ENCODE results near the gene CCR2. TPM values are rescaled to one million over a fixed set of nuclear protein-coding genes. Genes with fewer than 3 reads are reported as not detected.

Gene CCR2
- total RNA-seq, 1 donor from 2014 or later = 20.6 TPM

GRCh38 chr3:46337911-46338310 lies 16.0 kb upstream of the CCR2 start:
- H3K4me3 Mint-ChIP-seq = no peak overlapping the region
- peaks cover 21% of the 10 kb centered on the region for H3K36me3 Mint-ChIP-seq (ENCODE audit: low read depth)
- no peak for DNase-seq (ENCODE audit: low spot score)
- intact Hi-C loops (cut with micrococcal nuclease) = no loop called here
- peaks cover 36% of the 10 kb centered on the region for H3K9me3 Mint-ChIP-seq
- peaks cover 6% of the 10 kb centered on the region for H3K27me3 Mint-ChIP-seq (ENCODE audit: insufficient read depth)
- H3K4me1 Mint-ChIP-seq (ENCODE audit: low read depth) = peaks cover 14% of the 10 kb centered on the region
- H3K27ac Mint-ChIP-seq = no peak overlapping the region

- intact Hi-C loops (cut with micrococcal nuclease) = no loop called here
- Mint-ChIP-seq H3K27me3 (ENCODE audit: insufficient read depth) (peaks cover 6% of the 10 kb centered on the region), H3K9me3 (peaks cover 38% of the 10 kb centered on the region), H3K36me3 (ENCODE audit: low read depth) (peaks cover 19% of the 10 kb centered on the region), H3K4me1 (ENCODE audit: low read depth) (peaks cover 14% of the 10 kb centered on the region), H3K4me3 (no peak overlapping the region), H3K27ac (no peak overlapping the region)
- no peak for DNase-seq (ENCODE audit: low spot score)
Measured at GRCh38 chr3:46338840-46339239, 15.1 kb upstream of the CCR2 start.

DNA sequence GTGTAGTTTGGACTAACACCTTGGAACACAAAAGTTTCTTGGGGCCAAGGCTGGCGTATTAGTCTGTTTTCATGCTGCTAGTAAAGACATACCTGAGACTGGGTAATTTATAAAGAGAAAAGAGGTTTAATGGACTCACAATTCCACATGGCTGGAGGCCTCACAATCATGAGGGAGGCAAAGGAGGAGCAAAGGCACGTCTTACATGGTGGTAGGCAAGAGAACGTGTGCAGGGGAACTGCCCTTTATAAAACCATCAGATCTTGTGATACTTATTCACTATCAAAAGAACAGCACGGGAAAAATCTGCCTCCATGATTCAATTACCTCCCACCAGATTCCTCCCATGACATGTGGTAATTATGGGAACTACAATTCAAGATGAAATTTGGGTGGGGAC lies 9.4 kb upstream of the CCR2 start:
- DNase-seq (ENCODE audit: low spot score) = no peak
- Mint-ChIP-seq H3K27ac (no peak overlapping the region), H3K27me3 (ENCODE audit: insufficient read depth) (peaks cover 7% of the 10 kb centered on the region), H3K4me1 (ENCODE audit: low read depth) (peaks cover 20% of the 10 kb centered on the region), H3K9me3 (peaks cover 45% of the 10 kb centered on the region), H3K4me3 (no peak overlapping the region), H3K36me3 (ENCODE audit: low read depth) (peaks cover 16% of the 10 kb centered on the region)
- intact Hi-C loops (cut with micrococcal nuclease) = no loop called here

DNA sequence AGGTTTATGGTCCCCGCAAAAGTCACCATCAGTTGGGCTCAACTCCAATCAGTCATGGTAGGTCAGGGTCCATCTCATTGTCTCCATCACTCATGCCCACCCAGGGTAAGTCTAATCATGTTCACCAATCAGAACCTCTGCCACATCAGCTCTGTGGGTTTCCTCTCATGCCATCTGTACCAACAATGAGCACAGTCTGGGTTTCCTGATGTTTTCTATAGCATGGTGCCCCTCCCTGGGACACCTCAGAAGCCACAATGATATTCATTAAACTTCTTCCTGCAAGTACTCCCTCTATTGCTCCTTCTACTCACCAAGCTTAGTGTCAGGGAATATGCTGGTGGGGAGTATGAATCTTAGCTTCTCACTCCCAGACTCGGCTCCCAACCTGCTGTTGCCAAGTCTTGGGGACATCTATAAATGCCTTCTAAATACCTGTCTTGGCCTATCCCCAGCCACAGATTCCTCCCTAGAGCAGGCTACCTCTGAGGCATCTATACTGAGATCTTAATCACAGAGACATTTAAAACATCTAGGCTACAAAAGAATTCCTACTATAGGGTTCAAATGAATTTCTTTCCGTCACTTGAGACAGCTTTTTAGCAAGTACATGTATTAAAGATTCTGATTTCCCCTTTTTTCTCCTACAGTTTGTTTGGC lies 5.0 kb upstream of the CCR2 start:
- intact Hi-C loops (cut with micrococcal nuclease) = loop anchor here (2.0 kb wide), 1 partner anchor 14 kb away; no protein-coding TSS in a partner anchor
- DNase-seq (ENCODE audit: low spot score) = no peak
- H3K4me3 Mint-ChIP-seq = peak overlapping the region; percentile 54
- H3K27me3 Mint-ChIP-seq (ENCODE audit: insufficient read depth) = peaks cover 7% of the 10 kb centered on the region
- H3K27ac Mint-ChIP-seq = peak overlapping the region; percentile 88
- peaks cover 33% of the 10 kb centered on the region for H3K9me3 Mint-ChIP-seq
- H3K4me1 Mint-ChIP-seq (ENCODE audit: low read depth) = peaks cover 65% of the 10 kb centered on the region
- peaks cover 8% of the 10 kb centered on the region for H3K36me3 Mint-ChIP-seq (ENCODE audit: low read depth)

GRCh38 chr3:46349484-46350261 lies 4.2 kb upstream of the CCR2 start:
- Mint-ChIP-seq H3K27me3 (ENCODE audit: insufficient read depth) (peaks cover 7% of the 10 kb centered on the region), H3K4me1 (ENCODE audit: low read depth) (peaks cover 72% of the 10 kb centered on the region), H3K27ac (peak overlapping the region; percentile 88), H3K4me3 (peak overlapping the region; percentile 54), H3K9me3 (peaks cover 29% of the 10 kb centered on the region), H3K36me3 (ENCODE audit: low read depth) (peaks cover 9% of the 10 kb centered on the region)
- intact Hi-C loops (cut with micrococcal nuclease) = loop anchor here (2.0 kb wide), 1 partner anchor 15 kb away; no protein-coding TSS in a partner anchor
- DNase-seq (ENCODE audit: low spot score) = no peak

GRCh38 chr3:46350262-46350565 lies 3.7 kb upstream of the CCR2 start:
- H3K27ac Mint-ChIP-seq = peak overlapping the region; percentile 88
- no peak for DNase-seq (ENCODE audit: low spot score)
- H3K27me3 Mint-ChIP-seq (ENCODE audit: insufficient read depth) = peaks cover 13% of the 10 kb centered on the region
- H3K4me1 Mint-ChIP-seq (ENCODE audit: low read depth) = peaks cover 77% of the 10 kb centered on the region
- H3K4me3 Mint-ChIP-seq = peak overlapping the region; percentile 55
- H3K36me3 Mint-ChIP-seq (ENCODE audit: low read depth) = peaks cover 14% of the 10 kb centered on the region
- H3K9me3 Mint-ChIP-seq = peaks cover 29% of the 10 kb centered on the region
- intact Hi-C loops (cut with micrococcal nuclease) = no loop called here

DNA sequence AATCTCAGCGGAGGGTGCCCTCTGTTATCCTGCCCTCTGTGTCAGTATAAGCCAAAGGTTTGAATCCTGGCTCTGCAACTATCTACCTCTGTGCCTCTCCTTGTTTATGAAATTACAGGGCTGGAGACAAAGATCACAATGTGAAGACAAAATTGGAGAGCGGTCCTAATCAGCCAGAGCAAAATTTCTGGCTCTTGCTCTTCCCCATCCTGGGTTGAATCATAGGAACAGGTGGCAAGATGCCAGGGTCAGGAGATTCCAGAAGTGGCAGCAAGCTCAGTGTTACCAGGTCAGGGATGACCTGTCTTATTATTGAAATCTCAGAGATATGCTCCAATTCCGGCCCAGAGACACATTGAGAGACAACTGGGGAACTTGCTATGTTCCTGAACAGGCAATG lies 2.3 kb upstream of the CCR2 start:
- H3K4me1 Mint-ChIP-seq (ENCODE audit: low read depth) = peaks cover 90% of the 10 kb centered on the region
- intact Hi-C loops (cut with micrococcal nuclease) = loop anchor here (1.0 to 2.0 kb wide), 3 partner anchors 8 to 71 kb away; no protein-coding TSS in a partner anchor
- H3K4me3 Mint-ChIP-seq = no peak overlapping the region
- H3K9me3 Mint-ChIP-seq = peaks cover 21% of the 10 kb centered on the region
- H3K27me3 Mint-ChIP-seq (ENCODE audit: insufficient read depth) = peaks cover 17% of the 10 kb centered on the region
- DNase-seq (ENCODE audit: low spot score) = no peak
- peak overlapping the region; percentile 28 for H3K27ac Mint-ChIP-seq
- H3K36me3 Mint-ChIP-seq (ENCODE audit: low read depth) = peaks cover 21% of the 10 kb centered on the region

DNA sequence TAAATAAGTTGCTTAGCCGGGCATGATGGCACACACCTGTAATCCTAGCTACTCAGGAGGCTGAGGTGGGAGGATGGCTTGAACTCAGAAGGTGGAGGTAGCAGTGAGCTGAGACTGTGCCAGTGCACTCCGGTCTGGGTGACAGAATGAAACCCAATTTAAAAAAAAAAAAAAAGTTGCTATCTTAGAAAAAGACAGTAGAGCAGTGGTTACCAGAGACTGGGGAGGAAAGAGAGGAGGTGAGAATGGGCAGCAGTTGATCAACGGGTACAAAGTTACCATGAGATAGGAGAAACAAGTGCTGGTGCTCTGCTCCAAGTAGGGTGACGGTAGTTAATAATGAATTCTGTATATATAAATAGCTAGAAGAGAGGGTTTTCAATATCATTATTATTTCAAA lies 821 bp upstream of the CCR2 start:
- Mint-ChIP-seq H3K4me3 (peak overlapping the region; percentile 17), H3K9me3 (peaks cover 7% of the 10 kb centered on the region), H3K27ac (peak overlapping the region; percentile 45), H3K4me1 (ENCODE audit: low read depth) (peaks cover 89% of the 10 kb centered on the region), H3K36me3 (ENCODE audit: low read depth) (peaks cover 24% of the 10 kb centered on the region), H3K27me3 (ENCODE audit: insufficient read depth) (peaks cover 20% of the 10 kb centered on the region)
- DNase-seq (ENCODE audit: low spot score) = no peak
- intact Hi-C loops (cut with micrococcal nuclease) = loop anchor here (2.0 kb wide), 2 partner anchors 38 to 72 kb away; no protein-coding TSS in a partner anchor

- H3K27me3 Mint-ChIP-seq (ENCODE audit: insufficient read depth) = peaks cover 20% of the 10 kb centered on the region
- intact Hi-C loops (cut with micrococcal nuclease) = loop anchor here (1.0 kb wide), 3 partner anchors 15 to 60 kb away; no protein-coding TSS in a partner anchor
- H3K4me1 Mint-ChIP-seq (ENCODE audit: low read depth) = peaks cover 89% of the 10 kb centered on the region
- H3K4me3 Mint-ChIP-seq = peak overlapping the region; percentile 81
- peak overlapping the region; percentile 70 for H3K27ac Mint-ChIP-seq
- peaks cover 22% of the 10 kb centered on the region for H3K36me3 Mint-ChIP-seq (ENCODE audit: low read depth)
- H3K9me3 Mint-ChIP-seq = no peaks in the 10 kb centered on the region
- no peak for DNase-seq (ENCODE audit: low spot score)
Measured at GRCh38 chr3:46354478-46354877, 567 bp downstream of the CCR2 start.

DNA sequence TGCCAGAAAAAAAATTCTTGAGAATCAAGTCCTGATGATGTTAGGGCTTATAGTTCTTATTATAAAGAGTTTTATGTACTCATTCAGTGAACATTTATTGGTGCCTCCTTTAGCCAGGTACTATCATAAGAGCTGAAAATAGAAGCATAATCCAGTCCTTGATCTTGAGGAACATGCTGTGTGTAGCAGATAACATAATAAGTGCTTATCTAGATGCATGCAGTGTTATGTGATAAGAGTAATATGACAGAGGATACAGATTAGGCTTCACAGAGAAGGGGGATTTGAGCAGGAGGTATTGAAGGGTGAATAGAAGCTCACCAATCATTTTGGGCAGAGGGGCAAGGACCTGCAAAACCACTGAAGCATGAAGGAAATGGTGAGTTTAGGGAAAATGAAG lies 1.1 kb downstream of the CCR2 start:
- no peak for DNase-seq (ENCODE audit: low spot score)
- peaks cover 89% of the 10 kb centered on the region for H3K4me1 Mint-ChIP-seq (ENCODE audit: low read depth)
- intact Hi-C loops (cut with micrococcal nuclease) = loop anchor here (1.0 kb wide), 3 partner anchors 14 to 61 kb away; no protein-coding TSS in a partner anchor
- peak overlapping the region; percentile 70 for H3K27ac Mint-ChIP-seq
- no peaks in the 10 kb centered on the region for H3K9me3 Mint-ChIP-seq
- peaks cover 23% of the 10 kb centered on the region for H3K36me3 Mint-ChIP-seq (ENCODE audit: low read depth)
- peaks cover 20% of the 10 kb centered on the region for H3K27me3 Mint-ChIP-seq (ENCODE audit: insufficient read depth)
- H3K4me3 Mint-ChIP-seq = peak overlapping the region; percentile 81

DNA sequence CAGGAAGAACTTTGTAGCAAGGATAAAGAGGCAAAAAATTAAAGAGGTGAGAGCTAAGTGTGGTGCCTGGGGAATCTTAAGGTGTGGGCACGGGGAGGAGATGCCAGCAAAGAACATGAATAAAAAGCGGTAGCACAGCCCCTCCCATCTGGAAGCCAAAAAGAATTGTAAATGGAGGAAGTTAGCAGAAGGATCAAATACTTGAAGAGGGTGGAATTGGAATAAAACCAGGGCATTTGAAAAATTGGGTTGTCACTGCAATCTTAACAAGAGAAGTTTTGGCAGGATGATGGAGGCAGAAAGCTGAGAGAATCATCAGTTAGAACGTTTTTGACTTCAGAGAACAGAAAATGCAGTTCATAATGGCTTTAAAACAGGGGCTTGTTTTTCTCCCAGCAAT lies 2.4 kb downstream of the CCR2 start:
- peak overlapping the region; percentile 18 for H3K27ac Mint-ChIP-seq
- intact Hi-C loops (cut with micrococcal nuclease) = no loop called here
- peak overlapping the region; percentile 81 for H3K4me3 Mint-ChIP-seq
- peaks cover 89% of the 10 kb centered on the region for H3K4me1 Mint-ChIP-seq (ENCODE audit: low read depth)
- H3K27me3 Mint-ChIP-seq (ENCODE audit: insufficient read depth) = peaks cover 20% of the 10 kb centered on the region
- DNase-seq (ENCODE audit: low spot score) = no peak
- H3K36me3 Mint-ChIP-seq (ENCODE audit: low read depth) = peaks cover 26% of the 10 kb centered on the region
- no peaks in the 10 kb centered on the region for H3K9me3 Mint-ChIP-seq

DNA sequence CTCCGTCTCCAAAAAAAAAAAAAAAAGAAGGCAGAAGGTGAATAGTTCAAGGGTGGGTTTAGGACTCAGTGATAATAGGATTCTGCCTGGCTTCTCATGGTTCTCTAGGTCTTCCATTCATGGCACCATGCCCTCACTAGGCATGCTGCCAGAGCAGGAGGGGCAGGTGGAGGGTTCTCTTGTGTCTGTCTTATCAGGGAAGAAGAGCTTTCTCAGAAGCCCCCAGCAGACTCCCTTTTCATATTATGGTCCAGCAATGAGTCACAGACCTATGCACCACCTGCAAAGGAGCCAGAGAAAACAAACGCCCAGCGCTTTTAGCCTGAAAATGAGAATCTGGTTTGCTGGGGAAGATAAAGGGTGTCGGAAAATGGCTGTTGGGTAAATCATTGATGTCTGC lies 3.0 kb downstream of the CCR2 start:
- DNase-seq (ENCODE audit: low spot score) = no peak
- peak overlapping the region; percentile 81 for H3K4me3 Mint-ChIP-seq
- H3K27me3 Mint-ChIP-seq (ENCODE audit: insufficient read depth) = peaks cover 20% of the 10 kb centered on the region
- H3K4me1 Mint-ChIP-seq (ENCODE audit: low read depth) = peaks cover 89% of the 10 kb centered on the region
- H3K27ac Mint-ChIP-seq = no peak overlapping the region
- intact Hi-C loops (cut with micrococcal nuclease) = no loop called here
- H3K9me3 Mint-ChIP-seq = no peaks in the 10 kb centered on the region
- peaks cover 26% of the 10 kb centered on the region for H3K36me3 Mint-ChIP-seq (ENCODE audit: low read depth)

DNA sequence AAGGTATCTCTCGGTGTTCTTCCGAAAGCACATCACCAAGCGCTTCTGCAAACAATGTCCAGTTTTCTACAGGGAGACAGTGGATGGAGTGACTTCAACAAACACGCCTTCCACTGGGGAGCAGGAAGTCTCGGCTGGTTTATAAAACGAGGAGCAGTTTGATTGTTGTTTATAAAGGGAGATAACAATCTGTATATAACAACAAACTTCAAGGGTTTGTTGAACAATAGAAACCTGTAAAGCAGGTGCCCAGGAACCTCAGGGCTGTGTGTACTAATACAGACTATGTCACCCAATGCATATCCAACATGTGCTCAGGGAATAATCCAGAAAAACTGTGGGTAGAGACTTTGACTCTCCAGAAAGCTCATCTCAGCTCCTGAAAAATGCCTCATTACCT lies 4.6 kb downstream of the CCR2 start:
- H3K27me3 Mint-ChIP-seq (ENCODE audit: insufficient read depth) = peaks cover 16% of the 10 kb centered on the region
- H3K4me3 Mint-ChIP-seq = no peak overlapping the region
- H3K36me3 Mint-ChIP-seq (ENCODE audit: low read depth) = peaks cover 26% of the 10 kb centered on the region
- H3K4me1 Mint-ChIP-seq (ENCODE audit: low read depth) = peaks cover 86% of the 10 kb centered on the region
- no peaks in the 10 kb centered on the region for H3K9me3 Mint-ChIP-seq
- intact Hi-C loops (cut with micrococcal nuclease) = no loop called here
- H3K27ac Mint-ChIP-seq = no peak overlapping the region
- no peak for DNase-seq (ENCODE audit: low spot score)
